ENCODE data around the gene TPD52L1.

The TPD52L1 gene

GRCh38 chr6:125140808-125141207 lies 12.8 kb upstream of the TPD52L1 start:
- no peak overlapping the region for H3K4me3 ChIP-seq (ENCODE audit: low read depth, low read length)
- no peak for TF ChIP-seq CTCF (IDR thresholded peaks at IDR 0.05; ENCODE audit: low read depth, low read length)
- no peaks in the 10 kb centered on the region for H3K36me3 ChIP-seq
- H3K27ac ChIP-seq = no peak overlapping the region
- H3K9me3 ChIP-seq (ENCODE audit: severe bottlenecking) = no peaks in the 10 kb centered on the region
- DNase-seq = no peak
- H3K27me3 ChIP-seq (ENCODE audit: insufficient read depth, low read depth, severe bottlenecking) = no peaks in the 10 kb centered on the region

- TF ChIP-seq CTCF (IDR thresholded peaks at IDR 0.05; ENCODE audit: low read depth, low read length) = no peak
- no peak overlapping the region for H3K27ac ChIP-seq
- H3K27me3 ChIP-seq (ENCODE audit: insufficient read depth, low read depth, severe bottlenecking) = no peaks in the 10 kb centered on the region
- H3K36me3 ChIP-seq = no peaks in the 10 kb centered on the region
- no peak overlapping the region for H3K4me3 ChIP-seq (ENCODE audit: low read depth, low read length)
- no peak for DNase-seq
- H3K9me3 ChIP-seq (ENCODE audit: severe bottlenecking) = no peaks in the 10 kb centered on the region
These were observed 11.0 kb upstream of the TPD52L1 start for GRCh38 chr6:125142618-125143017.

- no peaks in the 10 kb centered on the region for H3K36me3 ChIP-seq
- no peaks in the 10 kb centered on the region for H3K9me3 ChIP-seq (ENCODE audit: severe bottlenecking)
- no peak for TF ChIP-seq CTCF (IDR thresholded peaks at IDR 0.05; ENCODE audit: low read depth, low read length)
- no peak overlapping the region for H3K4me3 ChIP-seq (ENCODE audit: low read depth, low read length)
- H3K27me3 ChIP-seq (ENCODE audit: insufficient read depth, low read depth, severe bottlenecking) = no peaks in the 10 kb centered on the region
- no peak for DNase-seq
- no peak overlapping the region for H3K27ac ChIP-seq
These were observed 8.8 kb upstream of the TPD52L1 start for GRCh38 chr6:125144822-125145221.

GRCh38 chr6:125149256-125150144 lies 4.1 kb upstream of the TPD52L1 start:
- Histone ChIP-seq H3K4me3 (ENCODE audit: low read depth, low read length) (no peak overlapping the region), H3K27ac (no peak overlapping the region), H3K36me3 (no peaks in the 10 kb centered on the region), H3K27me3 (ENCODE audit: insufficient read depth, low read depth, severe bottlenecking) (no peaks in the 10 kb centered on the region), H3K9me3 (ENCODE audit: severe bottlenecking) (no peaks in the 10 kb centered on the region)
- TF ChIP-seq CTCF (IDR thresholded peaks at IDR 0.05; ENCODE audit: low read depth, low read length) = no peak
- no peak for DNase-seq

GRCh38 chr6:125151700-125152099 lies 1.9 kb upstream of the TPD52L1 start:
- no peaks in the 10 kb centered on the region for H3K9me3 ChIP-seq (ENCODE audit: severe bottlenecking)
- no peak for DNase-seq
- no peaks in the 10 kb centered on the region for H3K27me3 ChIP-seq (ENCODE audit: insufficient read depth, low read depth, severe bottlenecking)
- no peak overlapping the region for H3K4me3 ChIP-seq (ENCODE audit: low read depth, low read length)
- H3K27ac ChIP-seq = no peak overlapping the region
- H3K36me3 ChIP-seq = no peaks in the 10 kb centered on the region
- no peak for TF ChIP-seq CTCF (IDR thresholded peaks at IDR 0.05; ENCODE audit: low read depth, low read length)
